AG04450 (cell line): ENCODE data around the gene ECPAS. TPM values are rescaled to one million over a fixed set of nuclear protein-coding genes. Genes with fewer than 3 reads are reported as not detected.

Source experiments
- CTCF ChIA-PET: fragments of 300-600, 350-600 bp; formaldehyde crosslinking; extraction: SDS; loops from one replicate; lab custom pipeline; 2022; ENCODE audit warnings: antibody characterized with exemption, inconsistent platforms; lab: Charles Lee
- POLR2A ChIA-PET: fragments of 350-600 bp; formaldehyde crosslinking; extraction: SDS; loops from one replicate; lab custom pipeline; 2021; ENCODE audit warnings: antibody characterized with exemption, inconsistent platforms; lab: Yijun Ruan, JAX
- DNase-seq: peaks from one replicate; pipeline ENCODE4 v3.0.0-alpha.2; 2011; ENCODE audit warnings: low read depth, low spot score
- H3K27ac ChIP-seq: one replicate; pipeline ENCODE4 v1.5.1; 2012; ENCODE audit warnings: low read depth, low read length, control low read depth
- H3K27me3 ChIP-seq: one replicate; pipeline ENCODE4 v1.6.0; 2012; ENCODE audit warnings: low read length; ENCODE audit not compliant: control insufficient read depth, insufficient read depth
- H3K4me3 ChIP-seq: 2 replicates; pipeline ENCODE4 v1.5.1; 2011; ENCODE audit warnings: mild to moderate bottlenecking, low read depth, low read length, control low read depth
- H3K9me3 ChIP-seq: 2 replicates; pipeline ENCODE4 v1.5.1; 2012; ENCODE audit warnings: low read length; ENCODE audit not compliant: control insufficient read depth, insufficient read depth
- CTCF ChIP-seq: IDR thresholded peaks from 2 replicates; pipeline ENCODE4 v1.5.1; 2011; ENCODE audit warnings: low read depth, low read length, control low read depth, inconsistent platforms
- polyA plus RNA-seq: library from polyadenylated mRNA; depleted of rRNA; stranded (reverse); fragments of >200 nt; gene quantifications from 2 replicates; pipeline ENCODE4 v1.2.3, GENCODE V29; 2011

The ECPAS gene
- polyA plus RNA-seq, 1 experiment = 64.0 TPM

- H3K4me3 ChIP-seq = peak overlapping the region; percentile 85
- no peak for DNase-seq
- no peak for TF ChIP-seq CTCF
- no peaks in the 10 kb centered on the region for H3K27me3 ChIP-seq
- ChIA-PET CTCF (no interaction called here), POLR2A (interaction anchor here (1.0 kb wide), 1 partner anchor 116 kb away, joined by 4 read pairs; the partner anchor contains the start of gene PTGR1)
- H3K27ac ChIP-seq = no peak overlapping the region
- H3K9me3 ChIP-seq = no peaks in the 10 kb centered on the region; the same call in 1 of the 2 replicates
Observed at GRCh38 chr9:111483439-111483857, 735 bp downstream of the ECPAS start.

DNA sequence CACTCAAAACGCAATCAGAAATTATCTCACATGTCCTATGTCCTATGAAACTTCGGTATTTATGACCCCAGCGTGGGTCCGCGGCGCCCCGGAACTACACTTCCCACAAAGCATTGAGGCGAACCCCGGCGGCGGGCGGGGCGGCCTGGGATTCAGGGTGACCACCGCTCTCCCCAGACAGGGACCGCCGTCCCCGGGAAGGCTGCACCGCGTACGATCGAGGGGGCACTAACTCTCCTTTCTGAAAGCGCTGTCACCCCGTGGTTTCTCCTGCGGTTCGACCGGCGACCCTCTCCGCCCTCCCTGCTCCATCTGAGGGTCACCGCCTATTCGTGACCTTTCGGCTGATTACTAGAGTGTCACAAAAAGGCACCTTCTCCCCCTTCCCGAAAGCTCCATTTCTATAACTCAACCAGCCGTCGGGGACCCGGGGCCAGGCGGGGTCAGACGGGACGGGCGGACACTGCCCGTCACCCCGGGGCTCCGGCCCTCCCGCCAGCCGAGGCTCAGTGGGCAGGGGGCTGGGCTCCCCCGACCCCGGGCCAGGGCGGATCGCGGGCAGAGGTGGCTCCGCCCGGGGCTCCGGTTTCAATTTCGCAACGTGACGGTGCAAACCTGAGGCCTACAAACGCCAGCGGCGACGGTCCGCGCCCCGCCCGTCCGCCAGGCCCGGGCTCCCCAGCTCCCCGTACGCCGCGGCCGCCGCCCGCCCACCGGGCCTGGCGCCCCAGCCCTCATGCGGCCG, 1.3 kb downstream of the ECPAS start:
- Histone ChIP-seq H3K4me3 (peak overlapping the region; percentile 85), H3K9me3 (no peaks in the 10 kb centered on the region; the same call in 1 of the 2 replicates), H3K27me3 (no peaks in the 10 kb centered on the region), H3K27ac (peak overlapping the region; percentile 75)
- no peak for TF ChIP-seq CTCF
- CTCF ChIA-PET = no interaction called here
- no peak for DNase-seq
- POLR2A ChIA-PET = interaction anchor here (0.6 to 1.0 kb wide), 2 partner anchors 27 to 116 kb away, joined by 3 to 4 read pairs; partner anchors contain the start of gene PTGR1

DNA sequence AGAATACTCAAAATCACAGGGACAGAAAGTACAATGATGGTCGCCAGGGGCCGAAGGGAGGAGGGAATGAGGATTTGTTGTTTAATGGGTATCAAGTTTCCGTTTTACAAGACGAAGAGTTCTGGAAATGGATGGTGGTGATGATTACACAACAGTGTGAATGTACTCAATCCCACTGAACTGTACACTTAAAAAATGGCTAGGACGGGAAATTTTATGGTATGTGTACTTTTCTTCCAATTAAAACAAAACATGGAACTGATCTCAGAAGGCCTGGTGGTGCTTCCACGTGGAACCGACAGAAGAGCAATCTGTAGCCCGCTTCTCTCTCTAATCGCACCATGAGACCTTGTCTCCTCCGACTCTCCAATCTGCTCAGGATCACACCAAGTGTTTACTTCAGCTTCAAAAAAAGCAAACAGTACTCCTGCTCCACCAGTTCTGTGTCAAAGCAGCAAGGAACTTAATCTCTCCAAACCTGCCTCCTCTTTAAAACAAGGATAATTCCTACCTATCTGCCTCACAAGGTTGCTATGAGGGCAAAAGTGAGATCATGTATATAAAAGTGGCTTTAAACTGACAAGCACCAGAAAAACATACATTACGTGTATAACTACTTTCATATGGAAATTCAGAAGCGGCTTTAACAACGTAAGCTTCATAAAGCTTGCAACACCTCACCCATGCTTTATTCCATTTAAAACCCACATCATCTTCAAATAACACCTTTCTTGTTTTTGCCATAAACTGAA, 2.1 kb downstream of the ECPAS start:
- ChIA-PET POLR2A (interaction anchor here (0.6 to 1.0 kb wide), 2 partner anchors 26 to 117 kb away, joined by 3 to 4 read pairs; partner anchors contain the start of gene PTGR1), CTCF (no interaction called here)
- TF ChIP-seq CTCF = no peak
- Histone ChIP-seq H3K4me3 (peak overlapping the region; percentile 85), H3K27me3 (no peaks in the 10 kb centered on the region), H3K27ac (peak overlapping the region; percentile 75), H3K9me3 (no peaks in the 10 kb centered on the region; the same call in 1 of the 2 replicates)
- DNase-seq = no peak

- CTCF ChIA-PET = no interaction called here
Observed at GRCh38 chr9:111477677-111478076, 6.5 kb downstream of the ECPAS start.

More at GRCh38 chr9:111477677-111478076, 6.5 kb downstream of the ECPAS start:
- no peak overlapping the region for H3K4me3 ChIP-seq
- POLR2A ChIA-PET = no interaction called here
- H3K27ac ChIP-seq = no peak overlapping the region
- H3K9me3 ChIP-seq = no peaks in the 10 kb centered on the region; the same call in 1 of the 2 replicates
- TF ChIP-seq CTCF = no peak
- no peaks in the 10 kb centered on the region for H3K27me3 ChIP-seq
- no peak for DNase-seq
